HCT116 (cell line): ENCODE data around the gene SSBP1. TPM values are rescaled to one million over a fixed set of nuclear protein-coding genes. Genes with fewer than 3 reads are reported as not detected.
A peak's percentile ranks its signal among the peaks of the same experiment; 100 is the strongest.

Experiments
- ATAC-seq: fragments of 200-7000 bp; cut with Tn5 transposase; 2 replicates; pipeline ENCODE4 v1.9.1; 2020; ENCODE audit warnings: mild to moderate bottlenecking, moderate library complexity
- BruUV-seq: library from RNA; stranded (reverse); fragments of 400-500 nt; replicated peaks from 2 replicates; lab custom pipeline; 2021; lab: Mats Ljungman, UMichigan
- CTCF ChIA-PET: fragments of 300-600 bp; sonication (Branson Sonifier 250); formaldehyde crosslinking; loops from one replicate; lab custom pipeline; 2021; ENCODE audit warnings: antibody characterized with exemption; lab: Charles Lee
- POLR2A ChIA-PET: fragments of 300-600, 350-600 bp; sonication (Branson Sonifier 250); formaldehyde crosslinking; loops from one replicate; lab custom pipeline; 2021; ENCODE audit warnings: antibody characterized with exemption; lab: Charles Lee
- RAD21 ChIA-PET, 2 experiments: fragments of 300-600 bp; sonication (Branson Sonifier 250); formaldehyde crosslinking; loops; one replicate each; lab custom pipeline; 2023; ENCODE audit warnings: low total read pairs in 2 of 2; ENCODE audit not compliant: uncharacterized antibody in 2 of 2, unreplicated experiment in 2 of 2, low non-redundant PET in 1 of 2; lab: Charles Lee
- DNase-seq: peaks from one replicate; pipeline ENCODE4 v3.0.0-alpha.2; 2010; ENCODE audit warnings: low read depth, low spot score
- H2AFZ ChIP-seq: fragments of 200-600 bp; shearing (Covaris generic), sonication (generic); 2 replicates; pipeline ENCODE4 v1.6.1; 2017; ENCODE audit warnings: low read depth, mixed run types, mixed read lengths, antibody characterized with exemption, low read length; ENCODE audit not compliant: poor library complexity, severe bottlenecking
- H3K27ac ChIP-seq: 2 replicates; pipeline ENCODE4 v1.5.1; 2012; ENCODE audit warnings: low read depth, low read length
- H3K27me3 ChIP-seq: fragments of 200-600 bp; sonication (generic); 2 replicates; pipeline ENCODE4 v1.6.1; 2016; ENCODE audit warnings: mixed run types, low read length, mixed read lengths; ENCODE audit not compliant: insufficient read depth
- H3K36me3 ChIP-seq, 2 experiments: fragments of 200-500 bp in 1 of 2; fragments of 200-600 bp in 1 of 2; sonication (Bioruptor generic) in 1 of 2; sonication (generic) in 1 of 2; 2 replicates each; pipeline versions ENCODE4 v1.5.1 to v1.6.1; 2014 to 2016; ENCODE audit warnings: low read length in 2 of 2, inconsistent platforms in 1 of 2, mixed read lengths in 1 of 2, mixed run types in 1 of 2; ENCODE audit not compliant: insufficient read depth in 2 of 2, control insufficient read depth in 1 of 2
- H3K4me1 ChIP-seq, 2 experiments: fragments of 200-600 bp in 1 of 2; sonication (generic) in 1 of 2; 2 replicates each; pipeline versions ENCODE4 v1.5.1 to v1.6.1; 2012 to 2017; ENCODE audit warnings: low read length in 2 of 2, inconsistent platforms in 1 of 2, mild to moderate bottlenecking in 1 of 2, mixed read lengths in 1 of 2, mixed run types in 1 of 2, moderate library complexity in 1 of 2; ENCODE audit not compliant: insufficient read depth in 2 of 2, control insufficient read depth in 1 of 2
- H3K4me2 ChIP-seq: fragments of 200-600 bp; sonication (generic); 2 replicates; pipeline ENCODE4 v1.6.1; 2017; ENCODE audit warnings: mixed run types, low read length, mixed read lengths
- H3K4me3 ChIP-seq, 2 experiments: fragments of 200-600 bp in 1 of 2; sonication (generic) in 1 of 2; replicated peaks in 1 of 2; 2 replicates each; pipeline ENCODE4 v1.5.1; 2011 to 2016; ENCODE audit warnings: low read length in 2 of 2, control low read depth in 1 of 2, low read depth in 1 of 2, mild to moderate bottlenecking in 1 of 2, mixed read lengths in 1 of 2, mixed run types in 1 of 2
- H3K79me2 ChIP-seq: fragments of 200-600 bp; sonication (generic); 2 replicates; pipeline ENCODE4 v1.6.1; 2017; ENCODE audit warnings: mild to moderate bottlenecking, mixed run types, low read length, moderate library complexity, mixed read lengths; ENCODE audit not compliant: insufficient read depth
- H3K9ac ChIP-seq: fragments of 200-600 bp; sonication (generic); 2 replicates; pipeline ENCODE4 v1.6.1; 2016; ENCODE audit warnings: low read length, mixed read lengths
- H3K9me2 ChIP-seq: fragments of 200-600 bp; sonication (generic), shearing (Covaris generic); 2 replicates; pipeline ENCODE4 v1.6.1; 2017; ENCODE audit warnings: mixed run types, mild to moderate bottlenecking, moderate library complexity; ENCODE audit not compliant: insufficient read depth
- H3K9me3 ChIP-seq, 2 experiments: fragments of 200-500 bp in 1 of 2; fragments of 200-600 bp in 1 of 2; sonication (Bioruptor generic) in 1 of 2; sonication (generic) in 1 of 2; 2 replicates each; pipeline ENCODE4 v1.6.1; 2014 to 2017; ENCODE audit warnings: low read length in 2 of 2, mixed read lengths in 2 of 2, inconsistent platforms in 1 of 2, low read depth in 1 of 2, mild to moderate bottlenecking in 1 of 2, mixed run types in 1 of 2, moderate library complexity in 1 of 2; ENCODE audit not compliant: control insufficient read depth in 1 of 2, insufficient read depth in 1 of 2
- H4K20me1 ChIP-seq: fragments of 200-600 bp; sonication (generic), shearing (Covaris generic); 2 replicates; pipeline ENCODE4 v1.6.1; 2017; ENCODE audit warnings: mixed run types, mild to moderate bottlenecking, moderate library complexity; ENCODE audit not compliant: insufficient read depth
- EZH2phosphoT487 ChIP-seq: fragments of 200-600 bp; IDR thresholded peaks from 2 replicates; pipeline ENCODE4 v1.6.1; 2018; ENCODE audit warnings: antibody characterized with exemption, borderline replicate concordance
- FOSL1 ChIP-seq: IDR thresholded peaks from 2 replicates; pipeline ENCODE4 v1.6.1; 2012; ENCODE audit warnings: low read depth
- RAD21 ChIP-seq: IDR thresholded peaks from 2 replicates; pipeline ENCODE4 v1.6.1; 2012; ENCODE audit warnings: low read depth, mild to moderate bottlenecking
- SIN3A ChIP-seq: IDR thresholded peaks from 2 replicates; pipeline ENCODE4 v1.6.1; 2012; ENCODE audit warnings: low read depth
- ZFX ChIP-seq: fragments of 450-650 bp; IDR thresholded peaks from 2 replicates; pipeline ENCODE4 v1.6.1; 2017
- intact Hi-C: fragments of 100-400 bp; cut with micrococcal nuclease; formaldehyde crosslinking; loops from 2 replicates; pipeline ENCODE4 v1.10.0; 2022
- total RNA-seq: library from RNA; stranded (reverse); gene quantifications from one replicate; pipeline ENCODE4 v1.2.1, GENCODE V29; 2021; ENCODE audit not compliant: unreplicated experiment
- TF ChIP-seq, protein P1 (sequence below): IDR thresholded peaks from 2 replicates; pipeline ENCODE4 v1.6.1; 2011; ENCODE audit warnings: mild to moderate bottlenecking, low read length, moderate library complexity; ENCODE audit not compliant: insufficient replicate concordance; ENCODE audit errors: extremely low read depth
- TF ChIP-seq, protein P2 (sequence below), 3 experiments: fragments of 200-600 bp in 1 of 3; sonication (generic) in 1 of 3; IDR thresholded peaks in 2 of 3; conservative IDR thresholded peaks in 1 of 3; 2 replicates each; pipeline ENCODE4 v1.5.1; 2012 to 2017; ENCODE audit warnings: low read depth in 2 of 3, low read length in 2 of 3, antibody characterized with exemption in 1 of 3, borderline replicate concordance in 1 of 3, control low read depth in 1 of 3, mild to moderate bottlenecking in 1 of 3, mixed read lengths in 1 of 3, mixed run types in 1 of 3, moderate library complexity in 1 of 3; ENCODE audit not compliant: insufficient read depth in 1 of 3

Gene SSBP1
- total RNA-seq, 1 experiment from 2014 or later, result 171 TPM

DNA sequence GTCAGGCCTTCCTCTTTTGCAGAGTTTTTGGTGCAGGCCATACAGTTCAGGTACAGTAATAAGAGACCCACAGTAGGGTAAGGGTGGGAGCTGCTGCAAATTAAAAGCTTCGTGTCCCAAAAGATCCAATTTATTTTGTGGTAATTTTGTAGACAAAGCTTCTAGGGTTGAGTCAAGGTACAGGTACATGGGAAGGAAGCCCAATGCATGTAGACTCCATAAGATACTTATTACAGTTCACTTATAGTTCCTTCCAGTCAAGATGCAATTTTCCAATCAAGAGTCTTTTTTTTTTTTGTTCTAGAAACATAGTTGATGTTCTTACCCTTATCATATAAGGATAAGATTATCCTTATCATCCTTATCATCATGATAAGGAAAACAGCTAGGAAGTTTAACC lies 38.2 kb downstream of the SSBP1 start, which contains the start of gene TAS2R4:
Gene TAS2R4 (plus strand): TSS at position 301 of the 400 bp plus-strand sequence. CDS start 1,815 bp downstream, outside the sequence.
- Histone ChIP-seq H4K20me1 (no peaks in the 10 kb centered on the region), H3K4me3 (no peak within 1 kb of the TSS), H3K4me2 (no peak within 1 kb of the TSS), H3K79me2 (no peaks in the 10 kb centered on the region; the same call in 1 of the 2 replicates), H2AFZ (no peak within 1 kb of the TSS), H3K27ac (no peak within 1 kb of the TSS), H3K4me1 (no peaks in the 10 kb centered on the region)
- intact Hi-C loops, result no loop called here
- ATAC-seq (no peak), DNase-seq (no peak)
- CTCF ChIA-PET, result no interaction called here
- RAD21 ChIA-PET, result no interaction called here
- BruUV-seq, result no TSS peak
- no peak for TF ChIP-seq SIN3A
- TF ChIP-seq FOSL1, result no peak
- TF ChIP-seq, protein P1, sequence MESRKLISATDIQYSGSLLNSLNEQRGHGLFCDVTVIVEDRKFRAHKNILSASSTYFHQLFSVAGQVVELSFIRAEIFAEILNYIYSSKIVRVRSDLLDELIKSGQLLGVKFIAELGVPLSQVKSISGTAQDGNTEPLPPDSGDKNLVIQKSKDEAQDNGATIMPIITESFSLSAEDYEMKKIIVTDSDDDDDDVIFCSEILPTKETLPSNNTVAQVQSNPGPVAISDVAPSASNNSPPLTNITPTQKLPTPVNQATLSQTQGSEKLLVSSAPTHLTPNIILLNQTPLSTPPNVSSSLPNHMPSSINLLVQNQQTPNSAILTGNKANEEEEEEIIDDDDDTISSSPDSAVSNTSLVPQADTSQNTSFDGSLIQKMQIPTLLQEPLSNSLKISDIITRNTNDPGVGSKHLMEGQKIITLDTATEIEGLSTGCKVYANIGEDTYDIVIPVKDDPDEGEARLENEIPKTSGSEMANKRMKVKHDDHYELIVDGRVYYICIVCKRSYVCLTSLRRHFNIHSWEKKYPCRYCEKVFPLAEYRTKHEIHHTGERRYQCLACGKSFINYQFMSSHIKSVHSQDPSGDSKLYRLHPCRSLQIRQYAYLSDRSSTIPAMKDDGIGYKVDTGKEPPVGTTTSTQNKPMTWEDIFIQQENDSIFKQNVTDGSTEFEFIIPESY, result no peak
- no peak for TF ChIP-seq EZH2phosphoT487
- TF ChIP-seq, all 23 proteins: peak for 0
- peaks cover 0 to 3% of the 10 kb centered on the region in 2 experiments; a peak in 1 of 4 replicates for H3K36me3 ChIP-seq
- POLR2A ChIA-PET, result no interaction called here
- H3K9ac ChIP-seq, result no peak within 1 kb of the TSS
- no peaks in the 10 kb centered on the region for H3K27me3 ChIP-seq
- no peaks in the 10 kb centered on the region for H3K9me3 ChIP-seq
- H3K9me2 ChIP-seq, result no peaks in the 10 kb centered on the region

DNA sequence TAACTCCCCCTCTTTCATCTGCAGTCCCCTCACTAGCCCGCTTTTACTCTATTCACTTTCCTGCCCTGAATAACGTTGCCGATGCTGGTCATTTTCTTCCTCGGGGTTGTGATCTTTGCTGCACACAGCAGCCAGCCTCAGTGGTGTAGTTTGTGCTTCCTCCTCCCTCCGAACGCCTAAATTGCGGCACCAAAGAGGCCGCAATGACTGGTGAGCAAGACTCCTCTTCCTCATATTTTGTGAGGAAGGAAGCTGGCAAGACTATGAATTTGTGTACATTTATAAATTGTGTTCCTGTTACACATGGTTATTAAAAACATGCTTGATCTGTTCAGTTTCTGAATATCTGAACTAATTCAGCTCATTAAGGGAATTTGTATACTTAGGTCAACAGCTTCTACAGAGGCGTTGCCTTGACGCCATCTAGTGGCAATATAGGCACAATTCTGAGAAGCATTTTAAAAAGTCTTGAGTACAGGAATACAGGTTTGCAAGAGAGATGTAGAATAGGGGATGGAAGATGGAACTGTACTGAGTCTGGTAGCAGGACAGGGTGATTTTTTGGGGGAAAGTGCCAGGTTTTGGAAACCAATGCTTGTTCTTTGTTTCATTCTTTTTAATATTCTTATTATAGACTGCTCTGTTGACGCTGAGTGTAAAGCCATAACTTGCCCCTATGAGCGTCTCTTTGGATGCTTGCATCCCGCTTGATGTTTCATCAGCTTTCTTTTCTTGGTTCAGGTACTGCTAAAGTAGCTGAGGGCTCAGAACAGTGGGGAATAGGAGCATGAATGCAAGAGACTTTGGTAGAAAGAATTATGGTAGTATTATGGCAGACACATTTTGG lies 47.8 kb downstream of the SSBP1 start:
- intact Hi-C loops, result loop anchor here (5.0 kb wide), 1 partner anchor 134 kb away; no protein-coding TSS in a partner anchor
- ATAC-seq, result peak; percentile 86
- H3K79me2 ChIP-seq, result no peaks in the 10 kb centered on the region
- no TSS peak for BruUV-seq
- H3K9me3 ChIP-seq, result no peaks in the 10 kb centered on the region
- H3K9ac ChIP-seq, result no peak overlapping the region
- no peak overlapping the region for H2AFZ ChIP-seq
- ChIA-PET CTCF (interaction anchor here (0.6 to 1.5 kb wide), 9 partner anchors 17 to 134 kb away, joined by 3 to 11 read pairs (median 3); partner anchors contain the start of gene SSBP1), POLR2A (no interaction called here), RAD21 (no interaction called here)
- no peaks in the 10 kb centered on the region for H3K27me3 ChIP-seq
- no peak for TF ChIP-seq ZFX
- TF ChIP-seq, protein P2, sequence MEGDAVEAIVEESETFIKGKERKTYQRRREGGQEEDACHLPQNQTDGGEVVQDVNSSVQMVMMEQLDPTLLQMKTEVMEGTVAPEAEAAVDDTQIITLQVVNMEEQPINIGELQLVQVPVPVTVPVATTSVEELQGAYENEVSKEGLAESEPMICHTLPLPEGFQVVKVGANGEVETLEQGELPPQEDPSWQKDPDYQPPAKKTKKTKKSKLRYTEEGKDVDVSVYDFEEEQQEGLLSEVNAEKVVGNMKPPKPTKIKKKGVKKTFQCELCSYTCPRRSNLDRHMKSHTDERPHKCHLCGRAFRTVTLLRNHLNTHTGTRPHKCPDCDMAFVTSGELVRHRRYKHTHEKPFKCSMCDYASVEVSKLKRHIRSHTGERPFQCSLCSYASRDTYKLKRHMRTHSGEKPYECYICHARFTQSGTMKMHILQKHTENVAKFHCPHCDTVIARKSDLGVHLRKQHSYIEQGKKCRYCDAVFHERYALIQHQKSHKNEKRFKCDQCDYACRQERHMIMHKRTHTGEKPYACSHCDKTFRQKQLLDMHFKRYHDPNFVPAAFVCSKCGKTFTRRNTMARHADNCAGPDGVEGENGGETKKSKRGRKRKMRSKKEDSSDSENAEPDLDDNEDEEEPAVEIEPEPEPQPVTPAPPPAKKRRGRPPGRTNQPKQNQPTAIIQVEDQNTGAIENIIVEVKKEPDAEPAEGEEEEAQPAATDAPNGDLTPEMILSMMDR (IDR thresholded peaks at IDR 0.05 in 2 of 3, conservative IDR thresholded peaks at IDR 0.05 in 1 of 3; ENCODE audit: borderline replicate concordance in 1 of 3, insufficient read depth in 1 of 3, low read depth in 2 of 3, low read length in 2 of 3), result peak; percentile 45 to 91 (median 80); a peak in 5 of 6 replicates
- TF ChIP-seq RAD21, result peak; percentile 60
- H4K20me1 ChIP-seq, result no peaks in the 10 kb centered on the region
- H3K36me3 ChIP-seq, result 0 out of 4 replicates have a peak, but pooled peaks cover under 1 to 3% of the 10 kb centered on the region in 2 experiments
- no peak overlapping the region for H3K4me2 ChIP-seq
- DNase-seq, result peak; percentile 36
- no peaks in the 10 kb centered on the region for H3K4me1 ChIP-seq
- no peak overlapping the region for H3K27ac ChIP-seq
- no peaks in the 10 kb centered on the region for H3K9me2 ChIP-seq
- H3K4me3 ChIP-seq, result no peak overlapping the region
